WERI-Rb-1 (cell line): ENCODE results near the gene MCAT.

ENCODE experiments used
- DNase-seq: peaks from one replicate; pipeline ENCODE4 v3.0.0-alpha.2; 2020
- H3K27ac ChIP-seq: fragments of 250-450 bp; sonication (Bioruptor Pico); 2 replicates; pipeline ENCODE4 v1.5.1; 2020; ENCODE audit warnings: mild to moderate bottlenecking, moderate library complexity
- H3K27me3 ChIP-seq: fragments of 250-450 bp; sonication (Bioruptor Pico); 2 replicates; pipeline ENCODE4 v1.5.1; 2021; ENCODE audit warnings: mild to moderate bottlenecking, low read depth, moderate library complexity; ENCODE audit not compliant: insufficient read depth, severe bottlenecking
- H3K36me3 ChIP-seq: fragments of 250-450 bp; sonication (Bioruptor Pico); 2 replicates; pipeline ENCODE4 v1.5.1; 2020; ENCODE audit warnings: mild to moderate bottlenecking, moderate library complexity
- H3K4me3 ChIP-seq: 2 replicates; pipeline ENCODE4 v1.5.1; 2011; ENCODE audit warnings: low read depth, mild to moderate bottlenecking, control low read depth, low read length
- H3K9me3 ChIP-seq: fragments of 250-450 bp; sonication (Bioruptor Pico); 2 replicates; pipeline ENCODE4 v1.5.1; 2021; ENCODE audit warnings: mild to moderate bottlenecking, moderate library complexity; ENCODE audit not compliant: severe bottlenecking
- CTCF ChIP-seq: IDR thresholded peaks from 2 replicates; pipeline ENCODE4 v1.5.1; 2011; ENCODE audit warnings: low read depth, mild to moderate bottlenecking, control low read depth, inconsistent platforms, low read length

The MCAT gene

GRCh38 chr22:43118953-43119458 is 24.2 kb downstream of the MCAT start:
- no peaks in the 10 kb centered on the region for H3K36me3 ChIP-seq
- H3K27me3 ChIP-seq: no peaks in the 10 kb centered on the region
- no peak for TF ChIP-seq CTCF
- no peak for DNase-seq
- no peak overlapping the region for H3K27ac ChIP-seq
- H3K9me3 ChIP-seq: no peaks in the 10 kb centered on the region
- H3K4me3 ChIP-seq: no peak overlapping the region

GRCh38 chr22:43118024-43118849 is 25.0 kb downstream of the MCAT start:
- no peaks in the 10 kb centered on the region for H3K36me3 ChIP-seq
- H3K4me3 ChIP-seq: no peak overlapping the region
- H3K27me3 ChIP-seq: no peaks in the 10 kb centered on the region
- no peak for TF ChIP-seq CTCF
- H3K27ac ChIP-seq: no peak overlapping the region
- no peaks in the 10 kb centered on the region for H3K9me3 ChIP-seq
- no peak for DNase-seq

- no peak for DNase-seq
- H3K27ac ChIP-seq: no peak overlapping the region
- H3K27me3 ChIP-seq: no peaks in the 10 kb centered on the region
- H3K36me3 ChIP-seq: no peaks in the 10 kb centered on the region
- no peak overlapping the region for H3K4me3 ChIP-seq
- H3K9me3 ChIP-seq: no peaks in the 10 kb centered on the region
- no peak for TF ChIP-seq CTCF
Measured at GRCh38 chr22:43116932-43117331, 26.3 kb downstream of the MCAT start.

GRCh38 chr22:43114958-43115357 is 28.2 kb downstream of the MCAT start:
- Histone ChIP-seq H3K27me3 (peaks cover 9% of the 10 kb centered on the region), H3K4me3 (no peak overlapping the region), H3K27ac (no peak overlapping the region), H3K36me3 (no peaks in the 10 kb centered on the region), H3K9me3 (no peaks in the 10 kb centered on the region)
- DNase-seq: no peak
- no peak for TF ChIP-seq CTCF

- Histone ChIP-seq H3K36me3 (no peaks in the 10 kb centered on the region), H3K27ac (no peak overlapping the region), H3K9me3 (no peaks in the 10 kb centered on the region), H3K27me3 (peaks cover 13% of the 10 kb centered on the region), H3K4me3 (no peak overlapping the region)
- DNase-seq: no peak
- TF ChIP-seq CTCF: no peak
Measured at GRCh38 chr22:43113526-43114251, 29.5 kb downstream of the MCAT start.
